Hypothalamus (tissue), 51 donors: Measurements from ENCODE around the gene ARSD.
"Not testable (repeated sequence)": the region's sequence is repeated elsewhere in the genome, so short reads cannot be mapped to it uniquely, and the experiment has no call there.

Experiments used
- DNase-seq, 51 donors: peaks; one replicate each; lab custom pipeline; 2025; lab: John Stamatoyannopoulos, UW

ARSD gene

GRCh38 chrX:2897690-2898623 lies 31.2 kb downstream of the ARSD start:
- peak in 2 of 51 donors; percentile 0 to 2 for DNase-seq

GRCh38 chrX:2897311-2897689 lies 31.8 kb downstream of the ARSD start:
- no peak for DNase-seq

- no peak for DNase-seq
Observed at GRCh38 chrX:2894885-2895292, 34.2 kb downstream of the ARSD start.

DNA sequence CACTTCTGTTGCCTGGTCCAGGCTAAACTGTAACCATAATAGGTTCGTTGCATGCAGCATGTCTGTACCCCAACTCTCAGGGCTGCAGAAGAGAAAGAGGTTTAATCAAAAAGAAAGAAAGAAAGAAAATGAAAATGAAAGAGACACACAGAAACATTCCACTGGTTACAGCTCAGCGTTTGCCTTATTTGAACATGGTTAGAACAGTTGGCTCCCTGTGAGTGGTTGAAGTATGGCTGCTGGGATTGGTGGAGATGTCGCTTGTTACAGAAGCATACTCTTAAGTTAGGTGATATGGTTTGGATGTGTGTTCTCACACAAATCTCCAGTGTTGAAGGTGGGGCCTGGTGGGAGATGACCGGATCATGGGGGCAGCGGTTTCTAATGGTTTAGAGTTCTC lies 36.3 kb downstream of the ARSD start:
- no peak for DNase-seq

- DNase-seq, result not testable (repeated sequence)
Observed at GRCh38 chrX:2890536-2891460, 38.3 kb downstream of the ARSD start.

- DNase-seq, result peak in 4 of 51 donors; percentile 2 to 31 (median 2)
Observed at GRCh38 chrX:2889706-2890490, 39.2 kb downstream of the ARSD start.

- no peak for DNase-seq
Observed at GRCh38 chrX:2889045-2889605, 40.0 kb downstream of the ARSD start.

DNA sequence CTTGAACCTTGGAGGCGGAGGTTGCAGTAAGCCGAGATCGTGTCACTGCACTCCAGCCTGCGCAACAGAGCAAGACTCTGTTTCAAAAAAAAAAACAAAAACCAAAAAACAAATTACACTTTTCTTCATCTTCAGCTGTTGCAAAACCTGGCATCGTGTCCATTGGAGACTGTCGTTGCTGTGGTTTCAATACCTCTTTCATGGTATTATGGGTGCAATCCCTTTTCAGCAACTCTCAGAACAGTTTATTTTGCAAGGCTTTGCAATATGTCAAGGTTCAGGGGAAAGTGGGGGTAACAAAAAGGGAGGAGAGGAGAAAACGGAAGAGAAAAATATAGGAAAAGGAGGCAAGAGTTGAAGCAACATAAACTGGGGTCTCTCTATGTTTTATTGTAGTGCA lies 40.8 kb downstream of the ARSD start:
- DNase-seq, result no peak

DNA sequence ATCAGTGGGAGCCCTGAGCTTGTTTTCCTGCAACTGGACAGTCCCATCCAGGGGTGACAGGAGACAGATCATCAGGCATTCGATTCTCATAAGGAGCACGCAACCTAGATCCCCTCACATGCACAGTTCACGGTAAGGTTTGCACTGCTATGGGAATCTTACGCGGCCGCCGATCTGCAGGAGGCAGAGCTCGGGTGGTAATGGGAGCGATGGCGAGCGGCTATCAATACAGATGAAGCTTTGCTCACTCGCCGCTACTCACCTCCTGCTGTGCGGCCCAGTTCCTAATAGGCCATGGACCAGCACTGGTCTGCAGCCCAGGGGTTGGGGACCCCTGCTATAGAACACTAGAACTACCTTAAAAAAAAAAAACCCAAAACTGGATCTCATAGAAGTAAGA lies 45.4 kb downstream of the ARSD start:
- DNase-seq, result no peak

GRCh38 chrX:2879670-2880069 lies 49.5 kb downstream of the ARSD start:
- no peak for DNase-seq

DNA sequence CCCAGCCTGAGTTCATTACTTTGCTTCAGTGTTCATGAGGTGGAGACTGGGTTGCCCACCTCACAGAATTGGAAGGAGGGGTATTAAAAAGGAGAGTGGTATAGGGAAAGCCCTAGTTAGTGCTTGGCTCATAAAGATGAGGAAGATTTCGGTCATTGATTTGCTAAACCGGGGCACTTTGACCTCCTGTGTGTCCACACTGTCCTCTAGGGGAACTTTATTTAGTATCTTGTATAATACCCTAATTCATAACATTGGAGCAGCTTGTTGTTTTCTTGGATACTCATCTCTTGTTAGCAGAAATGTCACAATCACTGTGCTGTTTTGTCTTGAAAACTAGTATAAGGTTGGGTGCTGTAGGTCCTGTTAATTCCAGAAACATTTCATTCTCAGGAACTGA lies 50.6 kb downstream of the ARSD start:
- no peak for DNase-seq

- DNase-seq, result no peak
Observed at GRCh38 chrX:2875798-2876399, 53.2 kb downstream of the ARSD start.

- no peak for DNase-seq
Observed at GRCh38 chrX:2875136-2875481, 54.0 kb downstream of the ARSD start.

DNA sequence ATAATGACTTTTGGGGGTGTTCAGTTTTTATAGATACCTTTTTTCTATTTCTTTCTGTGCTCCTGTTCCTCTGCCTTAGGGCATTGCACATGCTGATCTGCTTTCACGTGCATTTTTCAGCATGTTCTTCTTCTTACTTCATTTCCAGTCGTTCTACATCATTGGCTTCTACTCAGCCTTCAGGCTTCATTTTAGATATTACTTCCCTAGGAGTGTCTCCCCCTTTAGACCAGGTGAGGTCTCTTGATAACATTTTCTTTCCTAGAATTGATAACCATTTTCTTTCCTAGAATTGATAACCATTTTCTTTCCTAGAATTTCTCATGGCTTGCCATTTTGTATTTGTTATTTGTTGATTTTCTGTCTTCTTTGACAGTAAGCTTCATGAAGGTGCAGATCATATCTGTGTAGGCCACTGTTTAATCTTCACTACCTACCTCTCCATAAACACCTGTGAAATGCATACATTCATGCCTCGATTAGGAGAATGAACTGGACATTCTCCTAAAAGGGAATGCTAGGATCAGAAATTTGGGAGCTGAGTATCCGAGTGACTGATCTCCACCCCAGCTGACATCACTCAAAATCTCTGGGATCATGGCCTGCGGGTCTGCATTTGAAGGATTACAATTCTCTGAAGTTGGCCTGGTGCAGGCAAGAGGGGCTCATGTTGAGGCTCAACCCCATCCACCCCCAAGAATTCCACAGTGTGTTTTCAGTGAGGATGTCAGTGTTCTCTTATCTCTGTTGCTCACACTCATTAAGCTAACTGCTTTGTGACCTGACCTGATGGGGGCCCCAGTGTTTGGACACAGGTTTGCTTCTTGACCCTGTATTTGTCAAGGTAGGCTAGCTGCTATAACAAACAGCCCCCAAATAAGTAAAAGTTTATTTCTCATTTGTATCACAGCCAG lies 54.7 kb downstream of the ARSD start:
- no peak for DNase-seq

- DNase-seq, result no peak
Observed at GRCh38 chrX:2872671-2873277, 56.4 kb downstream of the ARSD start.

DNA sequence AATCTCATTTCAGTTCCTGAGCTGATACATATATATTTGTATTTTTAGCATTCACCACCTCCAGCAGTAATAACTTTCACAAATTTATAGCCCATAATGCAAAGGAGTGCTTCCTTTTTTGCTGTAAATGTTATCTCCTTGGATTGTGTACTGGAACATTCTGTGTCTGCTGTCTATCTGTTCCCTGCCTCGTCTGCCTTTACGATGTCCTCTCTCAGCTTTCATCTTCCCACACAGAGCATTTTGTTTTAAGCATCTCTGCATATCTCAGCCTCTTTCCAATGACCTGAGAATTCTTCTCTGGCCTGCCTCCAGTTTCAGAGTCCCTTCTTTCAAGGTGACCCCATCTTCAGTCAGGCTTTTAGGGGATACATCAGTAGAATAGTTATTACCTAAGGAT lies 57.3 kb downstream of the ARSD start:
- DNase-seq, result no peak

DNA sequence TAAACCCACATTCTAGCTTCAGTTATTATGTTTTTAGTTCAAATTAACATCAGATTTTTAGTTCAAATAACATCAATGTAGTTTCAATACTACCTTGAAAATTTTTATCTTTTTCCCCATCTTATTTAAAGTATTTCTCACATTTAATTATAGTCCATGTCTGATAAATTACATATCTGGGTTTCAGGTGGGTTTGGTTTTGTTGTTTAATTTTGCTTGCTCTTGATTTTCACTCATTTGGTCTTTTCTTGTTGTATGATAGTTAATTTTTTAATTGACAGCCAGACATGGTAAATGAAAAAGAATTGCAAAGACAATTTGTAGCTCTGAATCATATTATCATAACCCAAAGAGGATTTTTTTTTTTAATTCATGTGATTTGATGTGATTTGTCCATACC lies 58.5 kb downstream of the ARSD start:
- DNase-seq, result no peak

DNA sequence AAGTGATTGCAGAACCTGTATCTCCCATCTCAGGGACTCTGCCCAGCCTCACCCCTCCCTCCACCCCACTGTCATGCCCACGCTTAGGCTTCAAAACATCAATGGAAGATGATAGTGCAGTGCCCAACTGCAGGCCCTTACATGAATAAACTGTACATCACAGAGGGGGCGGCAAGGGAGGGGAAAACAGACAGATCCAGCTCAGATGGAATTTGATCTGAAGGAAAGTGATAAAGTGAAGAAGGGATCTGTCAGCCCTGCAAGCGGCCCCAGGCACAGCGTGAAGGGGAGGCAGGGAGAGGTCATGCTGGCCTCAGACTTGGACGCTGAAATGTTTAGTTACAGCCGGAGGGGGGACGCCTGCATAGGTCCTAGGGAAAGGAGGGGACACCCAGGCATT lies 61.9 kb downstream of the ARSD start:
- no peak for DNase-seq

GRCh38 chrX:2863646-2864045 lies 65.5 kb downstream of the ARSD start:
- DNase-seq, result no peak
